Esophagus muscularis mucosa (tissue), 4 donors: ENCODE data around the gene SENP3. TPM values are rescaled to one million over a fixed set of nuclear protein-coding genes. Genes with fewer than 3 reads are reported as not detected.

Source experiments
- DNase-seq: peaks from one replicate; pipeline ENCODE4 v3.0.0-alpha.2; 2017; ENCODE audit errors: extremely low spot score
- H3K27ac ChIP-seq, 4 donors: fragments of 200-600 bp; sonication (generic); replicated peaks in 1 of 4; 1 replicate in 3 of 4; 2 replicates in 1 of 4; pipeline ENCODE4 v1.5.1; 2016 to 2019; ENCODE audit warnings: mild to moderate bottlenecking in 1 of 4
- H3K27me3 ChIP-seq, 4 donors: fragments of 200-600 bp; sonication (generic); one replicate each; pipeline versions ENCODE4 v1.5.1 to v1.6.0; 2016 to 2019
- H3K36me3 ChIP-seq, 4 donors: fragments of 200-600 bp; sonication (generic); one replicate each; pipeline ENCODE4 v1.5.1; 2016 to 2019
- H3K4me1 ChIP-seq, 4 donors: fragments of 200-600 bp; sonication (generic); one replicate each; pipeline ENCODE4 v1.5.1; 2016 to 2019
- H3K4me3 ChIP-seq, 4 donors: fragments of 200-600 bp; sonication (generic); 1 replicate in 2 of 4; 2 replicates in 2 of 4; pipeline ENCODE4 v1.5.1; 2016 to 2019; ENCODE audit warnings: mild to moderate bottlenecking in 4 of 4, moderate library complexity in 1 of 4
- H3K9me3 ChIP-seq, 4 donors: fragments of 200-600 bp; sonication (generic); 1 replicate in 3 of 4; 2 replicates in 1 of 4; pipeline ENCODE4 v1.5.1; 2016 to 2019
- EP300 ChIP-seq: sonication (generic); formaldehyde crosslinking; IDR thresholded peaks from one replicate; pipeline ENCODE4 v1.6.1; 2017; ENCODE audit warnings: antibody characterized with exemption
- POLR2A ChIP-seq: fragments of 450-650 bp; IDR thresholded peaks from one replicate; pipeline ENCODE4 v1.6.1; 2017; ENCODE audit warnings: antibody characterized with exemption, moderate library complexity, mild to moderate bottlenecking, low read depth
- POLR2AphosphoS5 ChIP-seq, 2 donors: sonication (generic); formaldehyde crosslinking; IDR thresholded peaks; one replicate each; pipeline ENCODE4 v1.6.1; 2017; ENCODE audit warnings: antibody characterized with exemption in 2 of 2
- WGBS: methylation state at CpG from one replicate; pipeline ENCODE4 v1.1.5; 2018; 5-methylcytosine and 5-hydroxymethylcytosine counted together
- intact Hi-C: fragments of 100-400 bp; cut with DNase I; formaldehyde crosslinking; loops from one replicate; pipeline ENCODE4 v1.15.1; 2023
- total RNA-seq, 4 donors: library from RNA; depleted of rRNA; stranded (reverse); fragments of >200 nt; gene quantifications; one replicate each; pipeline versions ENCODE4 v1.1.0 to v1.2.1, GENCODE V29; 2016
- TF ChIP-seq, protein P1 (sequence below), 3 experiments: fragments of 200-600 bp in 2 of 3; fragments of 450-650 bp in 1 of 3; sonication (generic) in 2 of 3; IDR thresholded peaks; one replicate each; pipeline ENCODE4 v1.5.1; 2017 to 2019; ENCODE audit warnings: antibody characterized with exemption in 3 of 3, mild to moderate bottlenecking in 2 of 3, moderate library complexity in 1 of 3

The SENP3 gene
- total RNA-seq, 4 donors from 2014 or later = 54.0 to 79.1 (median 72.4) TPM

DNA sequence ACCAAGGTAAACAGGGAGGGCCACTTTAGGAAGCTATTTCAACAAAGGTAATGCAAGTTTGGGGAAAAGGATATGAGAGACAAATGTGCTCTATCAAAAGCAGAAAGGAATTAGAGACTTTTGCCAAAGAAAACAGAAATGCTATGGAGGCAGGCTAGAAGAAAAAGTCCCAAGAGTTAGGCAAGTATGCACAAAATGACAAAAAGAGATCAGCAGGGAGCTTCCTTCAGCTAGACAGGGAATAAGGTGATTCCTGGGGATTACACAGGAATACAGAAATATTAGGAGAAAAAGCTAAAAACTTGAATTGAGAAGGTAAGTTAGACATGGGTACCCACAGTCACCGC, 50.5 kb downstream of the SENP3 start:
- TF ChIP-seq POLR2AphosphoS5 (IDR thresholded peaks at IDR 0.05) (no peak), EP300 (no peak), POLR2A (no peak)
- TF ChIP-seq, protein P1, sequence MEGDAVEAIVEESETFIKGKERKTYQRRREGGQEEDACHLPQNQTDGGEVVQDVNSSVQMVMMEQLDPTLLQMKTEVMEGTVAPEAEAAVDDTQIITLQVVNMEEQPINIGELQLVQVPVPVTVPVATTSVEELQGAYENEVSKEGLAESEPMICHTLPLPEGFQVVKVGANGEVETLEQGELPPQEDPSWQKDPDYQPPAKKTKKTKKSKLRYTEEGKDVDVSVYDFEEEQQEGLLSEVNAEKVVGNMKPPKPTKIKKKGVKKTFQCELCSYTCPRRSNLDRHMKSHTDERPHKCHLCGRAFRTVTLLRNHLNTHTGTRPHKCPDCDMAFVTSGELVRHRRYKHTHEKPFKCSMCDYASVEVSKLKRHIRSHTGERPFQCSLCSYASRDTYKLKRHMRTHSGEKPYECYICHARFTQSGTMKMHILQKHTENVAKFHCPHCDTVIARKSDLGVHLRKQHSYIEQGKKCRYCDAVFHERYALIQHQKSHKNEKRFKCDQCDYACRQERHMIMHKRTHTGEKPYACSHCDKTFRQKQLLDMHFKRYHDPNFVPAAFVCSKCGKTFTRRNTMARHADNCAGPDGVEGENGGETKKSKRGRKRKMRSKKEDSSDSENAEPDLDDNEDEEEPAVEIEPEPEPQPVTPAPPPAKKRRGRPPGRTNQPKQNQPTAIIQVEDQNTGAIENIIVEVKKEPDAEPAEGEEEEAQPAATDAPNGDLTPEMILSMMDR (IDR thresholded peaks at IDR 0.05) = no peak
- H3K36me3 ChIP-seq = peaks cover 0 to 17% (median 1%) of the 10 kb centered on the region in 4 donors
- no peaks in the 10 kb centered on the region for H3K9me3 ChIP-seq
- no peaks in the 10 kb centered on the region for H3K27me3 ChIP-seq
- peak overlapping the region in 1 of 4 donors; percentile 94 for H3K4me3 ChIP-seq
- WGBS = 100% methylated on average over 1 of the region's 1 CpG
- intact Hi-C loops = no loop called here
- no peak overlapping the region for H3K27ac ChIP-seq
- no peak for DNase-seq
- H3K4me1 ChIP-seq = peaks cover 25 to 60% (median 58%) of the 10 kb centered on the region in 4 donors

DNA sequence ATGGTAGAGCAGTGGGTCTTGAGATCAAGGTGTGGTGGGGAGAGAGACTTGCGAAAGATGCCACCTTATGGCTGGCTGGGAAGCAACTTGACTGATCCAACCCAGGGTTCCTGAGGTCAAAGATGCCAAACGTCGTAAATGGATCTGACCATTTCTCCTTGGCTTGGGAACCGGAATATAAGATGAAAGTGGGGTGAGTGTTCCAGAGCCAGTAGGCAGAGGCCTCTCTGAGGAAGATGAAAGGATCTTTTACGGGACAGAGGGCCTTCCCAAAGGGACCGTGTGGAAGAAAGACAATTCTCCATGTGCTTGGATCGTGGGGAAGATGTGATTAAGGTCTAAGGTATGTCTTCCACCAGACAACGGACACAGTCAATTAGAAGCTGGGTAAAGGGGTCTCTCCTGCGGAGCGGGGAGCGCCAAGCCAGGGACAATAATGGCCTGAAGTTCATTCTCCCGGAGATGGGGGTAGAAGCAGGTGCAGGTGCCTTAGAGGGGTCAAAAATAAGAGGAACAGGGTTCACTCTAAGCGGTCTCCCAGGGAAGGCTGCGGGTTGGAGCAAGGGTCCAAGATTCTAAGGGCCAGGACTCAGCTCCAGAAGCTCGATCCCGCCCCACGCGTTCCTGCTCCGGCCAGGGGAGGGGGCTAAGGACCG, 52.2 kb downstream of the SENP3 start:
- Histone ChIP-seq H3K27ac (peak overlapping the region; percentile 91 to 98 (median 97)), H3K27me3 (no peaks in the 10 kb centered on the region), H3K36me3 (peaks cover 0 to 13% (median 1%) of the 10 kb centered on the region in 4 donors), H3K4me3 (peak overlapping the region; percentile 81 to 96 (median 92)), H3K9me3 (no peaks in the 10 kb centered on the region), H3K4me1 (peaks cover 25 to 59% (median 55%) of the 10 kb centered on the region in 4 donors)
- no peak for DNase-seq
- TF ChIP-seq, protein P1 (IDR thresholded peaks at IDR 0.05) = no peak
- 12% methylated on average over 15 of the region's 20 CpGs for WGBS
- intact Hi-C loops = no loop called here

DNA sequence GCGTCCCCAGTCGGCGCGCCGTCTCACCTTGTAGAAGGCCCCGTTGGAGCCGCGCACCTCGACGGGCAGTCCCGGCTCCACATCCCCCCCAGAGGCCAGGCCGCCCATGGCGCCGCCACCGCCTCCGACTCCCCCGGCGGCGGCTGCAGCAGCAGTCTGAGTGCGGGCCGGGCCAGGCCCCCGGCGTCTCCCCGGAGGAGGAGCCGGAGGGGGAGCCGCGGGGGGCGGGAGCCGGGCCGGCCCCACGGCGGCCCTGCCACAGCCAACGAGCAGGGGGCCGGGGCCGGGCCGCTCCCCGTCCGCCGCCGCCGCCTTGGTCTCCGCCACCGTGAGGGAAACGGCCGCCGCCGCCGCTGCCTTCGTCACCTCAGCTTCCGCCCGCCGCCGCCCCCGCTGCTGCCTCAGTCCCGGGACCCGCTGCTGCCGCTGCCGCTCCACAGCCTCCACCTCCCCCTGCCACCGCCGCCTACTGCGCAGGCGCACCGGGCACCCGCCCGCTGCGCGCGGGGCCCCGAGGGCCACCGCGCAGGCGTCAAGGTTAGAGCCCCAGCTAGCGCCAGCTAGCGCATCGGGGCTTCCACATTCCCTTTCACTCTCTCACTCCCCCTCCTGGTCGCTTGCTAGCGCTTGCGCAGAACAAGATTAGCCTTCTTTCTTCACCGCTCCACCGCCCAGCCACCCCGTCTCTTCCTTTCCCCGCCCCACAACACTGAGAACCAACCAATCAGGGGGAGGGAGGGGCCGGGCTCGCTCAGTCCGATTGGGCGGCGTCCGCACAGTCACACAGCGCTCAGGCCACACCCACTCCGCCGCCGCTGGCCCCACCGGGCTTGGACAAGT, 52.9 kb downstream of the SENP3 start, which contains the start of gene FXR2:
Gene FXR2 (minus strand): TSS at position 473 of the 840 bp plus-strand sequence. CDS start 365 bp downstream, at position 108.
- under 1% methylated on average over 37 of the region's 93 CpGs for WGBS
- intact Hi-C loops = no loop called here
- peak; percentile 100 for DNase-seq
- Histone ChIP-seq H3K4me1 (peaks cover 25 to 51% (median 48%) of the 10 kb centered on the region in 4 donors), H3K36me3 (peaks cover 0 to 13% (median 1%) of the 10 kb centered on the region in 4 donors), H3K9me3 (no peaks in the 10 kb centered on the region), H3K4me3 (peak within 1 kb of the TSS; percentile 81 to 96 (median 92)), H3K27me3 (no peaks in the 10 kb centered on the region), H3K27ac (peak within 1 kb of the TSS; percentile 91 to 98 (median 97))
- TF ChIP-seq POLR2A = peak; percentile 73
- TF ChIP-seq EP300 = no peak
- TF ChIP-seq, protein P1 (IDR thresholded peaks at IDR 0.05) = peak; percentile 48 to 67 (median 63)
- peak; percentile 71 to 90 for TF ChIP-seq POLR2AphosphoS5 (IDR thresholded peaks at IDR 0.05)

DNA sequence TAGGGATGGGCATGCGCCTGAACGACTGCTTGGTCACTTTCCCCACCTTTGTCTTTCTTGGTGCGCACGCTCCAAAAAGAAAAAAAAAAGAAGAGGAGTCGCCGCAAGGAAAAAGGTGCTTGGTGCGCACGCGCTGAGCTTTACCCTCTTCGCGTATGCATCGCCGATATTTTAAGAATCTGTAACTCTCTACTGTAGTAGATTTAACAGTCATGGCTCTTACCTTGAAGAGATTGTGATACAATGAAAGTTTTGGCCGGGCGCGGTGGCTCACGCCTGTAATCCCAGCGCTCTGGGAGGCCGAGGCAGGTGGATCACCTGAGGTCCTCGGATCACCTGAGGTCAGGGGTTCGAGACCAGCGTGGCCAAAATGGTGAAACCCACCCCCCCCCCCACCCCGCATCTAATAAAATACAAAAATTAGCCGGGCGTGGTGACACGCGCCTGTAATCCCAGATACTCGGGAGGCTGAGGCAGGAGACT, 53.6 kb downstream of the SENP3 start:
- peak overlapping the region; percentile 91 to 98 (median 97) for H3K27ac ChIP-seq
- H3K36me3 ChIP-seq = peaks cover 0 to 12% (median 1%) of the 10 kb centered on the region in 4 donors
- peak overlapping the region; percentile 59 to 94 (median 86) for H3K4me3 ChIP-seq
- no peaks in the 10 kb centered on the region for H3K9me3 ChIP-seq
- no peaks in the 10 kb centered on the region for H3K27me3 ChIP-seq
- TF ChIP-seq, protein P1 (IDR thresholded peaks at IDR 0.05) = no peak
- peak in 1 of 2 donors; percentile 69 for TF ChIP-seq POLR2AphosphoS5 (IDR thresholded peaks at IDR 0.05)
- no peak for DNase-seq
- intact Hi-C loops = no loop called here
- 7% methylated on average over 28 of the region's 28 CpGs for WGBS
- peaks cover 25 to 47% (median 44%) of the 10 kb centered on the region in 4 donors for H3K4me1 ChIP-seq
